KMS-11 (cell line): ENCODE data around the gene NCKIPSD.

Source experiments
- H2AFZ ChIP-seq: fragments of 200-600 bp; sonication (generic); 2 replicates; pipeline ENCODE4 v1.6.1; 2016; ENCODE audit warnings: antibody characterized with exemption, mixed run types, low read depth
- H3K27ac ChIP-seq: fragments of 200-600 bp; sonication (generic); 2 replicates; pipeline ENCODE4 v1.6.1; 2016; ENCODE audit warnings: mild to moderate bottlenecking, mixed run types
- H3K27me3 ChIP-seq: fragments of 200-600 bp; sonication (generic); 2 replicates; pipeline ENCODE4 v1.6.1; 2017; ENCODE audit warnings: mild to moderate bottlenecking, low read depth, mixed run types, moderate library complexity; ENCODE audit not compliant: insufficient read depth
- H3K36me3 ChIP-seq: fragments of 200-600 bp; sonication (generic); 2 replicates; pipeline ENCODE4 v1.6.1; 2017; ENCODE audit warnings: mild to moderate bottlenecking, mixed run types; ENCODE audit not compliant: insufficient read depth
- H3K4me1 ChIP-seq: fragments of 200-600 bp; sonication (generic); 2 replicates; pipeline ENCODE4 v1.6.1; 2016; ENCODE audit warnings: mild to moderate bottlenecking, low read depth, mixed run types; ENCODE audit not compliant: poor library complexity, severe bottlenecking
- H3K4me2 ChIP-seq: fragments of 200-600 bp; sonication (generic); 2 replicates; pipeline ENCODE4 v1.7.0; 2016; ENCODE audit warnings: mild to moderate bottlenecking, mixed run types
- H3K4me3 ChIP-seq: fragments of 200-600 bp; sonication (generic); IDR thresholded peaks from 2 replicates; pipeline ENCODE4 v1.6.1; 2017; ENCODE audit warnings: low read depth, low read length, mixed read lengths; ENCODE audit not compliant: insufficient read depth
- H3K79me2 ChIP-seq: fragments of 200-600 bp; sonication (generic); 2 replicates; pipeline ENCODE4 v1.6.1; 2016; ENCODE audit warnings: low read depth, mixed run types; ENCODE audit not compliant: insufficient read depth
- H3K9ac ChIP-seq: fragments of 200-600 bp; sonication (generic); 2 replicates; pipeline ENCODE4 v1.6.1; 2016; ENCODE audit warnings: mild to moderate bottlenecking, mixed run types
- H4K20me1 ChIP-seq: fragments of 200-600 bp; sonication (generic); 2 replicates; pipeline ENCODE4 v1.6.1; 2016; ENCODE audit warnings: mild to moderate bottlenecking, mixed run types; ENCODE audit not compliant: insufficient read depth
- CTCF ChIP-seq: fragments of 200-600 bp; sonication (generic); conservative IDR thresholded peaks from 2 replicates; pipeline ENCODE4 v1.6.1; 2017; ENCODE audit warnings: low read depth, mild to moderate bottlenecking, antibody characterized with exemption, low read length, moderate library complexity, mixed read lengths

NCKIPSD gene

GRCh38 chr3:48639944-48640606 lies 45.6 kb downstream of the NCKIPSD start:
- no peak overlapping the region for H3K9ac ChIP-seq
- no peak overlapping the region for H2AFZ ChIP-seq
- H3K36me3 ChIP-seq = no peaks in the 10 kb centered on the region
- no peaks in the 10 kb centered on the region for H4K20me1 ChIP-seq
- H3K27me3 ChIP-seq = no peaks in the 10 kb centered on the region
- H3K4me2 ChIP-seq = no peak overlapping the region
- no peak for TF ChIP-seq CTCF
- no peaks in the 10 kb centered on the region for H3K4me1 ChIP-seq
- H3K79me2 ChIP-seq = no peaks in the 10 kb centered on the region
- no peak overlapping the region for H3K4me3 ChIP-seq
- no peak overlapping the region for H3K27ac ChIP-seq

- H4K20me1 ChIP-seq = no peaks in the 10 kb centered on the region
- H3K4me1 ChIP-seq = no peaks in the 10 kb centered on the region
- no peaks in the 10 kb centered on the region for H3K36me3 ChIP-seq
- no peak overlapping the region for H3K4me2 ChIP-seq
- no peaks in the 10 kb centered on the region for H3K27me3 ChIP-seq
- no peaks in the 10 kb centered on the region for H3K79me2 ChIP-seq
- H3K9ac ChIP-seq = no peak overlapping the region
- no peak overlapping the region for H3K27ac ChIP-seq
- H2AFZ ChIP-seq = no peak overlapping the region
- TF ChIP-seq CTCF = no peak
- H3K4me3 ChIP-seq = no peak overlapping the region
Observed at GRCh38 chr3:48637305-48637704, 48.4 kb downstream of the NCKIPSD start.

- no peaks in the 10 kb centered on the region for H3K27me3 ChIP-seq
- H4K20me1 ChIP-seq = no peaks in the 10 kb centered on the region
- H3K4me1 ChIP-seq = no peaks in the 10 kb centered on the region
- H2AFZ ChIP-seq = peak overlapping the region; percentile 73
- H3K4me2 ChIP-seq = peak overlapping the region; percentile 63
- TF ChIP-seq CTCF = no peak
- H3K27ac ChIP-seq = no peak overlapping the region
- H3K9ac ChIP-seq = peak overlapping the region; percentile 18; the same call in 1 of the 2 replicates
- no peaks in the 10 kb centered on the region for H3K36me3 ChIP-seq
- H3K4me3 ChIP-seq = peak overlapping the region; percentile 17
- H3K79me2 ChIP-seq = no peaks in the 10 kb centered on the region
Observed at GRCh38 chr3:48636149-48636655, 49.5 kb downstream of the NCKIPSD start.

- peak within 1 kb of the TSS; percentile 17 for H3K4me3 ChIP-seq
- peak within 1 kb of the TSS; percentile 63 for H3K4me2 ChIP-seq
- 0 out of 2 replicates have a peak, but pooled peaks have one; percentile 34 for TF ChIP-seq CTCF
- no peak within 1 kb of the TSS for H3K27ac ChIP-seq
- H3K9ac ChIP-seq = peak within 1 kb of the TSS; percentile 22; the same call in 1 of the 2 replicates
- no peaks in the 10 kb centered on the region for H3K36me3 ChIP-seq
- H3K27me3 ChIP-seq = no peaks in the 10 kb centered on the region
- H3K4me1 ChIP-seq = no peaks in the 10 kb centered on the region
- H2AFZ ChIP-seq = peak within 1 kb of the TSS; percentile 73
- H3K79me2 ChIP-seq = no peaks in the 10 kb centered on the region
- H4K20me1 ChIP-seq = no peaks in the 10 kb centered on the region
Observed at GRCh38 chr3:48635222-48636021, 50.3 kb downstream of the NCKIPSD start, which contains the start of gene SLC26A6. Gene SLC26A6 (minus strand): TSS chr3:48635461. CDS start chr3:48635393, 68 bp downstream.
